Peyer's patch (tissue), 4 donors: ENCODE measurements around the gene FBXO40.

Experiments used
- POLR2A ChIP-seq, 2 donors: fragments of 450-650 bp; IDR thresholded peaks; one replicate each; pipeline ENCODE4 v1.5.1; 2017; ENCODE audit warnings: antibody characterized with exemption in 2 of 2, mild to moderate bottlenecking in 2 of 2, moderate library complexity in 2 of 2
- TF ChIP-seq, protein P1 (sequence below), 6 experiments: fragments of 450-650 bp in 4 of 6; fragments of 200-600 bp in 2 of 6; sonication (generic) in 1 of 6; IDR thresholded peaks; one replicate each; pipeline ENCODE4 v1.5.1; 2017 to 2019; ENCODE audit warnings: antibody characterized with exemption in 6 of 6, mild to moderate bottlenecking in 3 of 6, moderate library complexity in 1 of 6

DNA sequence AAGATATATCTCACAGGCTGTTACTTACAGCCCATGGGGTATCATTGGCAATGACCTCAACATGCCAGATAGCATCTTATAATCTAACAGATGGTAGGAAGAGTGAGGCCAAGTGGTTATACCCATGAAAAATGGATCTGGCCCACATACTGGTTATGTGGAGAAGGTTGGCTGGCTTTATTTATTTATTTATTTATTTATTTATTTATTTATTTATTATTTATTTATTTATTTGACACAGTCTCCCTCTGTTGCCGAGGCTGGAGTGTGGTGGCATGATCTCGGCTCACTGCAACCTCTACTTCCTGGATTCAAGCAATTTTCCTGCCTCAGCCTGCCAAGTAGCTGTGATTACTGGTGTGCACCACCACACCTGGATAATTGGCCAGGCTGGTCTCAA, 11.6 kb downstream of the FBXO40 start:
- TF ChIP-seq, protein P1, sequence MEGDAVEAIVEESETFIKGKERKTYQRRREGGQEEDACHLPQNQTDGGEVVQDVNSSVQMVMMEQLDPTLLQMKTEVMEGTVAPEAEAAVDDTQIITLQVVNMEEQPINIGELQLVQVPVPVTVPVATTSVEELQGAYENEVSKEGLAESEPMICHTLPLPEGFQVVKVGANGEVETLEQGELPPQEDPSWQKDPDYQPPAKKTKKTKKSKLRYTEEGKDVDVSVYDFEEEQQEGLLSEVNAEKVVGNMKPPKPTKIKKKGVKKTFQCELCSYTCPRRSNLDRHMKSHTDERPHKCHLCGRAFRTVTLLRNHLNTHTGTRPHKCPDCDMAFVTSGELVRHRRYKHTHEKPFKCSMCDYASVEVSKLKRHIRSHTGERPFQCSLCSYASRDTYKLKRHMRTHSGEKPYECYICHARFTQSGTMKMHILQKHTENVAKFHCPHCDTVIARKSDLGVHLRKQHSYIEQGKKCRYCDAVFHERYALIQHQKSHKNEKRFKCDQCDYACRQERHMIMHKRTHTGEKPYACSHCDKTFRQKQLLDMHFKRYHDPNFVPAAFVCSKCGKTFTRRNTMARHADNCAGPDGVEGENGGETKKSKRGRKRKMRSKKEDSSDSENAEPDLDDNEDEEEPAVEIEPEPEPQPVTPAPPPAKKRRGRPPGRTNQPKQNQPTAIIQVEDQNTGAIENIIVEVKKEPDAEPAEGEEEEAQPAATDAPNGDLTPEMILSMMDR (IDR thresholded peaks at IDR 0.05), result no peak
- no peak for TF ChIP-seq POLR2A (IDR thresholded peaks at IDR 0.05)
